Naive thymus-derived CD4-positive, alpha-beta T cell (primary cell): ENCODE results near the gene PPP1R1C. TPM values are rescaled to one million over a fixed set of nuclear protein-coding genes. Genes with fewer than 3 reads are reported as not detected.

Source experiments
- ATAC-seq: fragments of 150-1000 bp; cut with Tn5 transposase; 2 replicates; pipeline ENCODE4 v1.10.0; 2021; ENCODE audit warnings: mild to moderate bottlenecking, moderate library complexity
- CTCF ChIA-PET: fragments of 350-600 bp; sonication (Branson Sonifier 250); formaldehyde crosslinking; loops from one replicate; lab custom pipeline; 2021; ENCODE audit warnings: antibody characterized with exemption; lab: Charles Lee
- POLR2A ChIA-PET: fragments of 350-600 bp; sonication (Branson Sonifier 250); formaldehyde crosslinking; loops from one replicate; lab custom pipeline; 2021; ENCODE audit warnings: antibody characterized with exemption, inconsistent platforms; lab: Charles Lee
- DNase-seq, 9 donors: peaks; one replicate each; pipeline versions ENCODE4 v3.0.0 to v3.0.0-alpha.2; 2020 to 2022; ENCODE audit warnings: mixed read lengths in 1 of 9
- H3K27ac ChIP-seq: one replicate; pipeline ENCODE4 v1.7.0; 2013; ENCODE audit warnings: mild to moderate bottlenecking, low read depth, low read length, moderate library complexity
- H3K27me3 ChIP-seq, 2 donors: one replicate each; pipeline ENCODE4 v1.7.0; 2013; ENCODE audit warnings: low read length in 2 of 2, mild to moderate bottlenecking in 2 of 2, moderate library complexity in 2 of 2; ENCODE audit not compliant: control insufficient read depth in 2 of 2, insufficient read depth in 2 of 2
- H3K36me3 ChIP-seq, 3 experiments: 1 replicate in 2 of 3; 2 replicates in 1 of 3; pipeline ENCODE4 v1.7.0; 2013; ENCODE audit warnings: low read length in 3 of 3, mild to moderate bottlenecking in 3 of 3, moderate library complexity in 1 of 3; ENCODE audit not compliant: insufficient read depth in 3 of 3, control insufficient read depth in 2 of 3
- H3K4me1 ChIP-seq, 2 donors: one replicate each; pipeline ENCODE4 v1.7.0; 2013; ENCODE audit warnings: low read length in 2 of 2, mild to moderate bottlenecking in 2 of 2, moderate library complexity in 1 of 2; ENCODE audit not compliant: control insufficient read depth in 2 of 2, insufficient read depth in 2 of 2
- H3K4me3 ChIP-seq: 2 replicates; pipeline ENCODE4 v1.7.0; 2013; ENCODE audit warnings: mild to moderate bottlenecking, low read length
- H3K9me3 ChIP-seq, 3 experiments: 1 replicate in 2 of 3; 2 replicates in 1 of 3; pipeline ENCODE4 v1.7.0; 2013; ENCODE audit warnings: low read length in 3 of 3; ENCODE audit not compliant: control insufficient read depth in 2 of 3
- H3K27ac Mint-ChIP-seq, 9 donors: one replicate each; pipeline ENCODE4 v1.8.0; 2020 to 2022; ENCODE audit warnings: mixed read lengths in 9 of 9, mild to moderate bottlenecking in 8 of 9, moderate library complexity in 5 of 9, inconsistent platforms in 2 of 9
- H3K27me3 Mint-ChIP-seq, 5 donors: one replicate each; pipeline ENCODE4 v1.8.0; 2021 to 2022; ENCODE audit warnings: mixed read lengths in 5 of 5, mild to moderate bottlenecking in 1 of 5
- H3K36me3 Mint-ChIP-seq, 5 donors: one replicate each; pipeline ENCODE4 v1.8.0; 2020 to 2022; ENCODE audit warnings: mixed read lengths in 5 of 5, mild to moderate bottlenecking in 3 of 5, inconsistent platforms in 1 of 5
- H3K4me1 Mint-ChIP-seq, 7 donors: one replicate each; pipeline ENCODE4 v1.8.0; 2020 to 2022; ENCODE audit warnings: mixed read lengths in 7 of 7, mild to moderate bottlenecking in 3 of 7, inconsistent platforms in 1 of 7
- H3K4me3 Mint-ChIP-seq, 10 donors: one replicate each; pipeline ENCODE4 v1.8.0; 2020 to 2022; ENCODE audit warnings: mild to moderate bottlenecking in 10 of 10, mixed read lengths in 10 of 10, moderate library complexity in 6 of 10, inconsistent platforms in 2 of 10
- H3K9me3 Mint-ChIP-seq, 11 donors: one replicate each; pipeline ENCODE4 v1.8.0; 2020 to 2022; ENCODE audit warnings: mixed read lengths in 11 of 11, mild to moderate bottlenecking in 4 of 11, inconsistent platforms in 1 of 11, moderate library complexity in 1 of 11
- intact Hi-C, 2 donors: fragments of 100-400 bp; cut with micrococcal nuclease; formaldehyde crosslinking; loops; one replicate each; pipeline ENCODE4 v1.15.1; 2023
- polyA plus RNA-seq, 2 donors: library from polyadenylated mRNA; unstranded; fragments of 300-500 nt; fragmentation: Illumina TruSeq; gene quantifications; one replicate each; pipeline ENCODE4 v1.2.3, GENCODE V29; 2021
- total RNA-seq, 6 experiments: library from RNA in 5 of 6; stranded (reverse) in 5 of 6; gene quantifications; 1 replicate in 5 of 6; 2 replicates in 1 of 6; pipeline ENCODE4 v1.2.3 and lab custom pipeline; 2021 to 2026

Gene PPP1R1C
- total and polyA plus RNA-seq, 7 experiments from 2014 or later: not detected

GRCh38 chr2:182006595-182007341, 21.1 kb downstream of the PPP1R1C start:
- peaks cover 0 to 7% (median 0%) of the 10 kb centered on the region in 5 donors for H3K27me3 Mint-ChIP-seq
- POLR2A ChIA-PET: no interaction called here
- H3K9me3 Mint-ChIP-seq: peaks cover 0 to 21% (median 3%) of the 10 kb centered on the region in 11 donors
- ATAC-seq (no peak), DNase-seq (no peak)
- CTCF ChIA-PET: no interaction called here
- Histone ChIP-seq H3K27ac (no peak overlapping the region), H3K27me3 (no peaks in the 10 kb centered on the region), H3K4me3 (no peak overlapping the region), H3K9me3 (no peaks in the 10 kb centered on the region), H3K4me1 (no peaks in the 10 kb centered on the region), H3K36me3 (no peaks in the 10 kb centered on the region)
- intact Hi-C loops: no loop called here
- H3K36me3 Mint-ChIP-seq: no peaks in the 10 kb centered on the region
- H3K4me3 Mint-ChIP-seq: no peak overlapping the region
- H3K4me1 Mint-ChIP-seq: no peaks in the 10 kb centered on the region
- no peak overlapping the region for H3K27ac Mint-ChIP-seq

DNA sequence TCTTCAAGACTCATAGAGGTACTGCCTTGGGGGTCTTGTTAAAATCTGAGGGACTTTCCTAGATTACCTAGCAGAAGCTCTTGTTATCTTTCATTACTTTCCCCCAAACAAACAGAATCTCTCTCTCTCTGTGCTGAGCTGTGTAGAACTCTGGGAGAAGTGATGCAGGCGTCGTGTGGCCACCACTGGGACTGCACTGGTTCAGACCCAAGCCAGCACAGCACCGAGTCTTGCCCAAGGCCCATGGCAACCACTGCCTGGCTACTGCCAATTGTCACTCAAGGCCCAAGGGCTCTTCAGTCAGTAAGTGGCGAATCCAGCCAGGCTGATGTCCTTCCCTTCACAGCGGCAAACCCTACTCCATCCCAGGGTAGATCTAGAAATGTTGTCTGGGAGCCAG, 28.6 kb downstream of the PPP1R1C start:
- Histone ChIP-seq H3K36me3 (no peaks in the 10 kb centered on the region), H3K27ac (no peak overlapping the region), H3K4me3 (no peak overlapping the region), H3K27me3 (no peaks in the 10 kb centered on the region), H3K9me3 (no peaks in the 10 kb centered on the region), H3K4me1 (no peaks in the 10 kb centered on the region)
- peaks cover 2 to 54% (median 21%) of the 10 kb centered on the region in 11 donors for H3K9me3 Mint-ChIP-seq
- H3K4me3 Mint-ChIP-seq: no peak overlapping the region
- H3K27me3 Mint-ChIP-seq: peaks cover 0 to 12% (median 0%) of the 10 kb centered on the region in 5 donors
- intact Hi-C loops: no loop called here
- ChIA-PET CTCF (interaction anchor here (0.9 kb wide), 1 partner anchor 14 kb away, joined by 3 read pairs; no protein-coding TSS in a partner anchor), POLR2A (no interaction called here)
- no peak overlapping the region for H3K27ac Mint-ChIP-seq
- peaks cover 0 to 5% (median 0%) of the 10 kb centered on the region in 5 donors for H3K36me3 Mint-ChIP-seq
- no peak for ATAC-seq
- DNase-seq: no peak
- no peaks in the 10 kb centered on the region for H3K4me1 Mint-ChIP-seq

- Histone ChIP-seq H3K4me3 (no peak overlapping the region), H3K27me3 (no peaks in the 10 kb centered on the region), H3K9me3 (no peaks in the 10 kb centered on the region), H3K4me1 (no peaks in the 10 kb centered on the region), H3K27ac (no peak overlapping the region), H3K36me3 (no peaks in the 10 kb centered on the region)
- POLR2A ChIA-PET: no interaction called here
- DNase-seq (no peak), ATAC-seq (no peak)
- intact Hi-C loops: no loop called here
- Mint-ChIP-seq H3K27me3 (peaks cover 0 to 12% (median 1%) of the 10 kb centered on the region in 5 donors), H3K4me1 (no peaks in the 10 kb centered on the region), H3K27ac (no peak overlapping the region), H3K4me3 (no peak overlapping the region), H3K36me3 (peaks cover 0 to 5% (median 0%) of the 10 kb centered on the region in 5 donors), H3K9me3 (peaks cover 2 to 44% (median 20%) of the 10 kb centered on the region in 11 donors)
- CTCF ChIA-PET: no interaction called here
Observed at GRCh38 chr2:182015334-182016109, 29.9 kb downstream of the PPP1R1C start.

- no peaks in the 10 kb centered on the region for H3K4me1 ChIP-seq
- H3K9me3 Mint-ChIP-seq: peaks cover 5 to 34% (median 19%) of the 10 kb centered on the region in 11 donors
- ChIA-PET POLR2A (no interaction called here), CTCF (no interaction called here)
- H3K27me3 ChIP-seq: no peaks in the 10 kb centered on the region
- no peak overlapping the region for H3K4me3 ChIP-seq
- no peaks in the 10 kb centered on the region for H3K36me3 ChIP-seq
- H3K27me3 Mint-ChIP-seq: peaks cover 0 to 6% (median 4%) of the 10 kb centered on the region in 5 donors
- peaks cover 0 to 3% (median 0%) of the 10 kb centered on the region in 3 experiments for H3K9me3 ChIP-seq
- no peaks in the 10 kb centered on the region for H3K4me1 Mint-ChIP-seq
- H3K27ac Mint-ChIP-seq: no peak overlapping the region
- no peak overlapping the region for H3K27ac ChIP-seq
- DNase-seq (no peak), ATAC-seq (no peak)
- intact Hi-C loops: no loop called here
- no peak overlapping the region for H3K4me3 Mint-ChIP-seq
- H3K36me3 Mint-ChIP-seq: peaks cover 0 to 5% (median 0%) of the 10 kb centered on the region in 5 donors
Observed at GRCh38 chr2:182018218-182018617, 32.6 kb downstream of the PPP1R1C start.

DNA sequence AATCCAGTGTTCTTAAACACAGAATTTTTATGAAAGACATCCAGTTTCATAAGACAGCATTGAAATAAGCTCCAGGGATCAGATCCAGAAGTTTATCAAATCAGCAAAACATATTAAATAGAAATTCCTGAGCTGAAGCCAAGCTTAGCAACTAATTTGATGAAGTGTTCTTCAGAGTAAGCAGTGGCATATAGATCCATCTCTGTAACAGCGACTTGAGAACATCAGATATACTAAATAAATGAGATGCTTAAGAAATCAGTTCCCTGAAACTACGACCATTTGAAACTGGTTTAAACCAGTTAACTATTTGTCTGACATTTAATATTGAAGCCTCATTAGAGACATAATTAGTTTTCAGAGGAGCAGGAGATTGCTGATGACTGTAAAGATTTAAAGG, 34.1 kb downstream of the PPP1R1C start:
- peaks cover 0 to 6% (median 4%) of the 10 kb centered on the region in 5 donors for H3K27me3 Mint-ChIP-seq
- H3K4me1 ChIP-seq: no peaks in the 10 kb centered on the region
- H3K27ac Mint-ChIP-seq: no peak overlapping the region
- ChIA-PET CTCF (no interaction called here), POLR2A (no interaction called here)
- peaks cover 1 to 21% (median 16%) of the 10 kb centered on the region in 11 donors for H3K9me3 Mint-ChIP-seq
- H3K4me3 Mint-ChIP-seq: no peak overlapping the region
- no peak overlapping the region for H3K27ac ChIP-seq
- intact Hi-C loops: no loop called here
- no peaks in the 10 kb centered on the region for H3K4me1 Mint-ChIP-seq
- ATAC-seq (no peak), DNase-seq (no peak)
- peaks cover 0 to 5% (median 0%) of the 10 kb centered on the region in 3 experiments for H3K9me3 ChIP-seq
- no peaks in the 10 kb centered on the region for H3K36me3 ChIP-seq
- no peaks in the 10 kb centered on the region for H3K27me3 ChIP-seq
- H3K4me3 ChIP-seq: no peak overlapping the region
- H3K36me3 Mint-ChIP-seq: peaks cover 0 to 5% (median 0%) of the 10 kb centered on the region in 5 donors

GRCh38 chr2:182020286-182021070, 34.8 kb downstream of the PPP1R1C start:
- Histone ChIP-seq H3K4me3 (no peak overlapping the region), H3K27me3 (no peaks in the 10 kb centered on the region), H3K9me3 (peaks cover 0 to 5% (median 0%) of the 10 kb centered on the region in 3 experiments), H3K36me3 (no peaks in the 10 kb centered on the region), H3K4me1 (no peaks in the 10 kb centered on the region), H3K27ac (no peak overlapping the region)
- ATAC-seq: no peak
- DNase-seq: no peak
- Mint-ChIP-seq H3K4me1 (no peaks in the 10 kb centered on the region), H3K27me3 (peaks cover 0 to 6% (median 4%) of the 10 kb centered on the region in 5 donors), H3K9me3 (peaks cover 0 to 14% (median 11%) of the 10 kb centered on the region in 11 donors), H3K27ac (no peak overlapping the region), H3K4me3 (no peak overlapping the region), H3K36me3 (no peaks in the 10 kb centered on the region)
- CTCF ChIA-PET: no interaction called here
- intact Hi-C loops: no loop called here
- POLR2A ChIA-PET: no interaction called here
